OCI-LY3 (cell line): Measurements from ENCODE around the gene BRSK2.
A peak's percentile ranks its signal among the peaks of the same experiment; 100 is the strongest.

Experiments used
- H2AFZ ChIP-seq: fragments of 200-600, 300-600 bp; shearing (Covaris generic); 2 replicates; pipeline ENCODE4 v1.6.0; 2014; ENCODE audit warnings: antibody characterized with exemption, low read depth, low read length
- H3K27ac ChIP-seq: fragments of 200-600, 300-600 bp; sonication (generic); 2 replicates; pipeline ENCODE4 v1.5.1; 2014; ENCODE audit warnings: mild to moderate bottlenecking, low read length, moderate library complexity, mixed read lengths
- H3K27me3 ChIP-seq: fragments of 200-600, 300-600 bp; sonication (generic); 2 replicates; pipeline ENCODE4 v1.6.1; 2014; ENCODE audit warnings: low read depth, low read length, mixed read lengths
- H3K36me3 ChIP-seq: fragments of 200-600, 300-600 bp; sonication (generic); replicated peaks from 2 replicates; pipeline ENCODE3; 2014; ENCODE audit warnings: low read depth, low read length, mixed read lengths
- H3K4me1 ChIP-seq: fragments of 300-600, 200-600 bp; sonication (generic); 2 replicates; pipeline ENCODE4 v1.6.1; 2014; ENCODE audit warnings: low read length, mixed read lengths
- H3K4me2 ChIP-seq: fragments of 200-600, 300-600 bp; sonication (generic); 2 replicates; pipeline ENCODE4 v1.6.1; 2014; ENCODE audit warnings: low read length, mixed read lengths
- H3K4me3 ChIP-seq: fragments of 300-600, 200-600 bp; sonication (generic); 2 replicates; pipeline ENCODE4 v1.5.1; 2014; ENCODE audit warnings: antibody characterized with exemption, mild to moderate bottlenecking, low read length, moderate library complexity
- H3K79me2 ChIP-seq: fragments of 300-600, 200-600 bp; shearing (Covaris generic); 2 replicates; pipeline ENCODE4 v1.6.1; 2014; ENCODE audit warnings: mild to moderate bottlenecking, low read length, mixed read lengths
- H3K9ac ChIP-seq: fragments of 300-600, 200-600 bp; shearing (Covaris generic); 2 replicates; pipeline ENCODE4 v1.6.0; 2014; ENCODE audit warnings: mild to moderate bottlenecking, low read length, moderate library complexity
- H3K9me3 ChIP-seq: fragments of 200-600, 300-600 bp; shearing (Covaris generic); 2 replicates; pipeline ENCODE4 v1.6.1; 2014; ENCODE audit warnings: low read length, mixed read lengths; ENCODE audit not compliant: insufficient read depth
- H4K20me1 ChIP-seq: fragments of 200-600, 300-600 bp; sonication (generic); 2 replicates; pipeline ENCODE4 v1.6.1; 2016; ENCODE audit warnings: low read length, mixed read lengths; ENCODE audit not compliant: insufficient read depth
- EZH2phosphoT487 ChIP-seq: fragments of 200-600 bp; shearing (Covaris generic); IDR thresholded peaks from 2 replicates; pipeline ENCODE4 v1.6.1; 2018; ENCODE audit warnings: antibody characterized with exemption, mixed run types, low read depth
- TF ChIP-seq, protein P1 (sequence below): fragments of 200-600, 300-600 bp; sonication (generic); IDR thresholded peaks from 2 replicates; pipeline ENCODE4 v1.5.1; 2014; ENCODE audit warnings: antibody characterized with exemption, low read length, low read depth

Gene BRSK2

GRCh38 chr11:1387961-1388762, 1.6 kb upstream of the BRSK2 start:
- no peak overlapping the region for H3K4me3 ChIP-seq
- no peak overlapping the region for H2AFZ ChIP-seq
- no peaks in the 10 kb centered on the region for H3K9me3 ChIP-seq
- H4K20me1 ChIP-seq: no peaks in the 10 kb centered on the region
- no peak overlapping the region for H3K27ac ChIP-seq
- no peak overlapping the region for H3K4me2 ChIP-seq
- no peaks in the 10 kb centered on the region for H3K79me2 ChIP-seq
- peaks cover 5% of the 10 kb centered on the region for H3K4me1 ChIP-seq
- TF ChIP-seq, protein P1, sequence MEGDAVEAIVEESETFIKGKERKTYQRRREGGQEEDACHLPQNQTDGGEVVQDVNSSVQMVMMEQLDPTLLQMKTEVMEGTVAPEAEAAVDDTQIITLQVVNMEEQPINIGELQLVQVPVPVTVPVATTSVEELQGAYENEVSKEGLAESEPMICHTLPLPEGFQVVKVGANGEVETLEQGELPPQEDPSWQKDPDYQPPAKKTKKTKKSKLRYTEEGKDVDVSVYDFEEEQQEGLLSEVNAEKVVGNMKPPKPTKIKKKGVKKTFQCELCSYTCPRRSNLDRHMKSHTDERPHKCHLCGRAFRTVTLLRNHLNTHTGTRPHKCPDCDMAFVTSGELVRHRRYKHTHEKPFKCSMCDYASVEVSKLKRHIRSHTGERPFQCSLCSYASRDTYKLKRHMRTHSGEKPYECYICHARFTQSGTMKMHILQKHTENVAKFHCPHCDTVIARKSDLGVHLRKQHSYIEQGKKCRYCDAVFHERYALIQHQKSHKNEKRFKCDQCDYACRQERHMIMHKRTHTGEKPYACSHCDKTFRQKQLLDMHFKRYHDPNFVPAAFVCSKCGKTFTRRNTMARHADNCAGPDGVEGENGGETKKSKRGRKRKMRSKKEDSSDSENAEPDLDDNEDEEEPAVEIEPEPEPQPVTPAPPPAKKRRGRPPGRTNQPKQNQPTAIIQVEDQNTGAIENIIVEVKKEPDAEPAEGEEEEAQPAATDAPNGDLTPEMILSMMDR: peak; percentile 18; the same call in 1 of the 2 replicates
- TF ChIP-seq EZH2phosphoT487: no peak
- H3K9ac ChIP-seq: no peak overlapping the region
- H3K27me3 ChIP-seq: no peaks in the 10 kb centered on the region
- no peaks in the 10 kb centered on the region for H3K36me3 ChIP-seq

- Histone ChIP-seq H3K36me3 (no peaks in the 10 kb centered on the region), H3K9ac (no peak overlapping the region), H3K27ac (no peak overlapping the region), H3K4me3 (no peak overlapping the region), H4K20me1 (no peaks in the 10 kb centered on the region), H2AFZ (no peak overlapping the region), H3K4me1 (peaks cover 1% of the 10 kb centered on the region; the same call in 1 of the 2 replicates), H3K9me3 (no peaks in the 10 kb centered on the region), H3K4me2 (no peak overlapping the region), H3K79me2 (no peaks in the 10 kb centered on the region), H3K27me3 (no peaks in the 10 kb centered on the region)
- no peak for TF ChIP-seq EZH2phosphoT487
Observed at GRCh38 chr11:1388763-1389102, 1.0 kb upstream of the BRSK2 start.

- TF ChIP-seq EZH2phosphoT487: no peak
- TF ChIP-seq, protein P1: no peak
- no peak overlapping the region for H2AFZ ChIP-seq
- H3K27me3 ChIP-seq: no peaks in the 10 kb centered on the region
Observed at GRCh38 chr11:1389103-1389931, 417 bp upstream of the BRSK2 start.

GRCh38 chr11:1390569-1391164, 933 bp downstream of the BRSK2 start:
- no peak for TF ChIP-seq EZH2phosphoT487
- TF ChIP-seq, protein P1: no peak
- Histone ChIP-seq H3K4me3 (no peak overlapping the region), H2AFZ (no peak overlapping the region), H3K36me3 (no peaks in the 10 kb centered on the region), H3K9ac (no peak overlapping the region), H3K4me2 (no peak overlapping the region), H3K4me1 (no peaks in the 10 kb centered on the region), H3K9me3 (no peaks in the 10 kb centered on the region), H3K79me2 (no peaks in the 10 kb centered on the region), H3K27ac (no peak overlapping the region), H4K20me1 (no peaks in the 10 kb centered on the region), H3K27me3 (no peaks in the 10 kb centered on the region)

More at GRCh38 chr11:1389103-1389931, 417 bp upstream of the BRSK2 start:
- Histone ChIP-seq H3K27ac (no peak overlapping the region), H3K4me2 (peak overlapping the region; percentile 44), H3K36me3 (no peaks in the 10 kb centered on the region), H4K20me1 (no peaks in the 10 kb centered on the region), H3K4me3 (peak overlapping the region; percentile 30; the same call in 1 of the 2 replicates), H3K4me1 (no peaks in the 10 kb centered on the region), H3K9ac (no peak overlapping the region), H3K9me3 (no peaks in the 10 kb centered on the region), H3K79me2 (no peaks in the 10 kb centered on the region)
